Measurements from ENCODE around the gene INTS1. TPM values are rescaled to one million over a fixed set of nuclear protein-coding genes. Genes with fewer than 3 reads are reported as not detected.

INTS1 gene
- total RNA-seq, 1 donor from 2014 or later, result 81.9 TPM

- no peaks in the 10 kb centered on the region for H3K36me3 Mint-ChIP-seq (ENCODE audit: low read depth, unreplicated experiment)
- H3K27me3 ChIP-seq (ENCODE audit: insufficient read depth, low read length), result peaks cover 6% of the 10 kb centered on the region
- no peak for FAIRE-seq
These were observed 77.0 kb downstream of the INTS1 start for GRCh38 chr7:1427064-1427657.

GRCh38 chr7:1426474-1426873, 77.7 kb downstream of the INTS1 start:
- H3K36me3 ChIP-seq (ENCODE audit: insufficient read depth, low read length), result no peaks in the 10 kb centered on the region
- H3K27me3 ChIP-seq (ENCODE audit: insufficient read depth, low read length), result peaks cover 6% of the 10 kb centered on the region
- H3K27ac ChIP-seq (ENCODE audit: low read depth, low read length), result no peak overlapping the region
- no peak for DNase-seq (ENCODE audit: low read depth)
- no peak for TF ChIP-seq EZH2 (IDR thresholded peaks at IDR 0.05; ENCODE audit: insufficient read depth, low read length)
- no peak for TF ChIP-seq CTCF (IDR thresholded peaks at IDR 0.05; ENCODE audit: insufficient read depth, low read depth, low read length)
- H3K79me2 ChIP-seq (ENCODE audit: insufficient read depth, low read length), result no peaks in the 10 kb centered on the region
- no peaks in the 10 kb centered on the region for H3K4me1 Mint-ChIP-seq (ENCODE audit: low read depth, unreplicated experiment)
- no peak overlapping the region for H3K4me3 ChIP-seq (ENCODE audit: insufficient read depth, low read depth, low read length)
- H3K4me2 ChIP-seq (ENCODE audit: low read length), result no peak overlapping the region
- peak overlapping the region; percentile 77 for H3K27ac Mint-ChIP-seq (ENCODE audit: unreplicated experiment)
- no peak for FAIRE-seq
- H3K9me3 ChIP-seq (ENCODE audit: insufficient read depth, low read depth, low read length), result no peaks in the 10 kb centered on the region
- no peak overlapping the region for H3K4me3 Mint-ChIP-seq (ENCODE audit: unreplicated experiment)
- peaks cover 6% of the 10 kb centered on the region for H3K4me1 ChIP-seq (ENCODE audit: insufficient read depth, low read length)
- H3K36me3 Mint-ChIP-seq (ENCODE audit: low read depth, unreplicated experiment), result no peaks in the 10 kb centered on the region
- no peak overlapping the region for H3K9ac ChIP-seq (ENCODE audit: low read length)
- H4K20me1 ChIP-seq (ENCODE audit: insufficient read depth, low read length), result peaks cover 8% of the 10 kb centered on the region
- peaks cover 3% of the 10 kb centered on the region for H3K9me3 Mint-ChIP-seq (ENCODE audit: unreplicated experiment)
- peaks cover 26% of the 10 kb centered on the region for H3K27me3 Mint-ChIP-seq (ENCODE audit: low read depth, unreplicated experiment)
- no peak overlapping the region for H2AFZ ChIP-seq (ENCODE audit: low read depth, low read length)

More at GRCh38 chr7:1427064-1427657, 77.0 kb downstream of the INTS1 start:
- Histone ChIP-seq H3K9me3 (ENCODE audit: insufficient read depth, low read depth, low read length) (no peaks in the 10 kb centered on the region), H3K9ac (ENCODE audit: low read length) (no peak overlapping the region), H4K20me1 (ENCODE audit: insufficient read depth, low read length) (peaks cover 13% of the 10 kb centered on the region), H3K4me3 (ENCODE audit: insufficient read depth, low read depth, low read length) (no peak overlapping the region), H3K27ac (ENCODE audit: low read depth, low read length) (no peak overlapping the region), H3K4me2 (ENCODE audit: low read length) (no peak overlapping the region), H3K79me2 (ENCODE audit: insufficient read depth, low read length) (no peaks in the 10 kb centered on the region), H3K4me1 (ENCODE audit: insufficient read depth, low read length) (peaks cover 6% of the 10 kb centered on the region), H2AFZ (ENCODE audit: low read depth, low read length) (no peak overlapping the region), H3K36me3 (ENCODE audit: insufficient read depth, low read length) (no peaks in the 10 kb centered on the region)
- H3K27ac Mint-ChIP-seq (ENCODE audit: unreplicated experiment), result no peak overlapping the region
- no peak for DNase-seq (ENCODE audit: low read depth)
- H3K9me3 Mint-ChIP-seq (ENCODE audit: unreplicated experiment), result peaks cover 3% of the 10 kb centered on the region
- no peaks in the 10 kb centered on the region for H3K4me1 Mint-ChIP-seq (ENCODE audit: low read depth, unreplicated experiment)
- H3K4me3 Mint-ChIP-seq (ENCODE audit: unreplicated experiment), result no peak overlapping the region
- H3K27me3 Mint-ChIP-seq (ENCODE audit: low read depth, unreplicated experiment), result peaks cover 26% of the 10 kb centered on the region
- TF ChIP-seq EZH2 (IDR thresholded peaks at IDR 0.05; ENCODE audit: insufficient read depth, low read length) (no peak), CTCF (IDR thresholded peaks at IDR 0.05; ENCODE audit: insufficient read depth, low read depth, low read length) (no peak)
